A673 (cell line): Measurements from ENCODE around the gene DCTN3. TPM values are rescaled to one million over a fixed set of nuclear protein-coding genes. Genes with fewer than 3 reads are reported as not detected.

Experiments
- BruUV-seq: library from RNA; stranded (reverse); fragments of 400-500 nt; replicated peaks from 2 replicates; lab custom pipeline; 2021; lab: Mats Ljungman, UMichigan
- CTCF ChIA-PET: fragments of 300-600 bp; sonication (Branson Sonifier 250); formaldehyde crosslinking; loops from one replicate; lab custom pipeline; 2022; ENCODE audit warnings: antibody characterized with exemption; lab: Charles Lee
- POLR2A ChIA-PET: fragments of 300-600 bp; sonication (Branson Sonifier 250); formaldehyde crosslinking; loops from one replicate; lab custom pipeline; 2022; ENCODE audit warnings: antibody characterized with exemption; ENCODE audit not compliant: low non-redundant PET; lab: Charles Lee
- DNase-seq: peaks from one replicate; pipeline ENCODE4 v3.0.0-alpha.2; 2015; ENCODE audit warnings: low spot score
- H3K27ac ChIP-seq: fragments of 200-600 bp; sonication (generic); 2 replicates; pipeline ENCODE4 v1.5.1; 2016; ENCODE audit warnings: mixed run types, low read depth, mild to moderate bottlenecking, mixed read lengths, antibody characterized with exemption, low read length; ENCODE audit not compliant: poor library complexity, severe bottlenecking
- H3K27me3 ChIP-seq: fragments of 200-600 bp; sonication (generic); replicated peaks from 2 replicates; pipeline ENCODE4 v1.6.1; 2017; ENCODE audit warnings: mixed run types, low read depth, mild to moderate bottlenecking, mixed read lengths, antibody characterized with exemption, low read length; ENCODE audit not compliant: insufficient read depth, poor library complexity
- H3K36me3 ChIP-seq: fragments of 200-600 bp; sonication (generic); 2 replicates; pipeline ENCODE4 v1.6.1; 2016; ENCODE audit warnings: mixed run types, mild to moderate bottlenecking, mixed read lengths, antibody characterized with exemption, low read length; ENCODE audit not compliant: insufficient read depth, poor library complexity, severe bottlenecking
- H3K4me1 ChIP-seq: fragments of 200-600 bp; sonication (generic); 2 replicates; pipeline ENCODE4 v1.6.1; 2017; ENCODE audit warnings: mixed run types, mild to moderate bottlenecking, mixed read lengths, antibody characterized with exemption, low read length; ENCODE audit not compliant: insufficient read depth, poor library complexity, severe bottlenecking
- H3K4me3 ChIP-seq: fragments of 200-600 bp; sonication (generic); 2 replicates; pipeline ENCODE4 v1.5.1; 2016; ENCODE audit warnings: low read depth, mixed run types, mild to moderate bottlenecking, mixed read lengths, low read length; ENCODE audit not compliant: poor library complexity, severe bottlenecking
- H3K9me3 ChIP-seq: fragments of 200-600 bp; sonication (generic); 2 replicates; pipeline ENCODE4 v1.6.1; 2016; ENCODE audit warnings: mixed run types, low read depth, mild to moderate bottlenecking, mixed read lengths, antibody characterized with exemption, low read length; ENCODE audit not compliant: poor library complexity, severe bottlenecking
- EZH2 ChIP-seq: fragments of 200-600 bp; sonication (generic); IDR thresholded peaks from 2 replicates; pipeline ENCODE4 v1.6.1; 2017; ENCODE audit warnings: borderline replicate concordance, low read depth, mild to moderate bottlenecking, mixed read lengths, antibody characterized with exemption, low read length; ENCODE audit not compliant: poor library complexity, severe bottlenecking
- intact Hi-C: fragments of 100-400 bp; cut with micrococcal nuclease; formaldehyde crosslinking; loops from one replicate; pipeline ENCODE4 v1.10.0; 2022; ENCODE audit not compliant: unreplicated experiment
- total RNA-seq: library from RNA; stranded (reverse); gene quantifications from 2 replicates; pipeline ENCODE4 v1.2.3, GENCODE V29; 2021
- TF ChIP-seq, protein P1 (sequence below): fragments of 300-800, 200-600 bp; sonication (generic); conservative IDR thresholded peaks from 2 replicates; pipeline ENCODE4 v1.5.1; 2017; ENCODE audit warnings: low read depth, mild to moderate bottlenecking, antibody characterized with exemption, low read length, moderate library complexity, mixed read lengths

The DCTN3 gene
- total RNA-seq, 1 experiment from 2014 or later, result 79.3 TPM

DNA sequence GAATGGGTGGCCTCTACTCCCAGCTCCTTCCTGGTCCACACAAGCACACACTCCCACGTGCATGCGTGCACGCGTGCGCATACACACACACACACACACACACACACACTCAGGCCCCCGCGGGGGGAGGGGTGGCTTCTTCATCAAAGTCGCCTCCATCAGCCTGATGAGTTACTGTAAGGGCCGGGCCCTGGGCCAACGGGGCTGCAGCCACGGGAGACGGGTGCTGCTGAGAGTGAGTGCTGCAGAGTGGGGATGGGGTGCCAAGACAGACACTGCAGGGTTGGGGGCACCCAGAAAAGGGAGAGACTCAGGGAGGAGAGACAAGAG, 48.8 kb downstream of the DCTN3 start:
- no peak for DNase-seq
- H3K4me1 ChIP-seq, result no peaks in the 10 kb centered on the region
- H3K9me3 ChIP-seq, result no peaks in the 10 kb centered on the region
- H3K36me3 ChIP-seq, result no peaks in the 10 kb centered on the region
- no TSS peak for BruUV-seq
- no peaks in the 10 kb centered on the region for H3K27me3 ChIP-seq
- CTCF ChIA-PET, result interaction anchor here (0.6 kb wide), 1 partner anchor 194 kb away, joined by 3 read pairs; no protein-coding TSS in a partner anchor
- intact Hi-C loops, result no loop called here
- no peak overlapping the region for H3K27ac ChIP-seq
- H3K4me3 ChIP-seq, result no peak overlapping the region
- TF ChIP-seq EZH2, result no peak
- TF ChIP-seq, protein P1, sequence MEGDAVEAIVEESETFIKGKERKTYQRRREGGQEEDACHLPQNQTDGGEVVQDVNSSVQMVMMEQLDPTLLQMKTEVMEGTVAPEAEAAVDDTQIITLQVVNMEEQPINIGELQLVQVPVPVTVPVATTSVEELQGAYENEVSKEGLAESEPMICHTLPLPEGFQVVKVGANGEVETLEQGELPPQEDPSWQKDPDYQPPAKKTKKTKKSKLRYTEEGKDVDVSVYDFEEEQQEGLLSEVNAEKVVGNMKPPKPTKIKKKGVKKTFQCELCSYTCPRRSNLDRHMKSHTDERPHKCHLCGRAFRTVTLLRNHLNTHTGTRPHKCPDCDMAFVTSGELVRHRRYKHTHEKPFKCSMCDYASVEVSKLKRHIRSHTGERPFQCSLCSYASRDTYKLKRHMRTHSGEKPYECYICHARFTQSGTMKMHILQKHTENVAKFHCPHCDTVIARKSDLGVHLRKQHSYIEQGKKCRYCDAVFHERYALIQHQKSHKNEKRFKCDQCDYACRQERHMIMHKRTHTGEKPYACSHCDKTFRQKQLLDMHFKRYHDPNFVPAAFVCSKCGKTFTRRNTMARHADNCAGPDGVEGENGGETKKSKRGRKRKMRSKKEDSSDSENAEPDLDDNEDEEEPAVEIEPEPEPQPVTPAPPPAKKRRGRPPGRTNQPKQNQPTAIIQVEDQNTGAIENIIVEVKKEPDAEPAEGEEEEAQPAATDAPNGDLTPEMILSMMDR, result no peak
- POLR2A ChIA-PET, result no interaction called here

DNA sequence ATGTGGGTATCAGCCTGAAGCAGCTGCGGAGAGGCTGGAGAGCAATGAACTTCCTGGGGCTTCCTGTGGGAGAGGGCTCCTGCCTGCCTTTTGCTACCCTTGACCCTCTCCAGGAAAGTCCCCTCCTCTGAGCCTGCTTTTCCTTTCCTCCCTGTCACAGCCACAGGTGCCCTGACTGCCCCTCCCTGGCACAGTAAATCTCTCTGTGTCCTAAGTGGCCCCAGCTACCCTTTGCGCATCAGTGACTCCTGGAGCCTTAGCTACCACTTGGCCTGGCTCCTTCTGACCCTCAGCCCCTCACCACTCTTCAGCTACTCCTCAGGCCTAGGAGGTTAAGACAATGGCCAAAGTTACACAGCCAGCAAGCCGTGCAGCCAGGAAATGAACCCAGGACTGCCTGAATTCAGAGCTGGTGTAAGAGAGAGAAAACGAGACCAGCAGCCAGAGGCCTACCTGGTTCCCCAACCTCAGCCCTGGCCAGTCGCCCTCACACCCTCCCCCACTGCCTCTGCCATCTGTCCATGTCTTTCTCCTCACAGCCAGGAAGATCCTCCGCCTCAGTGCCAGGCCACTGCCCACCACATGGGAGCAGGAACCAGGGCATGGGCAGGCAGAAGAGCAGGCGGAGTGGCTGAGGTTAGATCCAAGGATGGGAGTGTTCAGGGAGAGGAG, 49.4 kb downstream of the DCTN3 start:
- intact Hi-C loops, result no loop called here
- CTCF ChIA-PET, result interaction anchor here (0.5 kb wide), 1 partner anchor 153 kb away, joined by 7 read pairs; no protein-coding TSS in a partner anchor
- no peaks in the 10 kb centered on the region for H3K9me3 ChIP-seq
- no peaks in the 10 kb centered on the region for H3K36me3 ChIP-seq
- H3K4me3 ChIP-seq, result no peak overlapping the region
- no peak for DNase-seq
- no peaks in the 10 kb centered on the region for H3K27me3 ChIP-seq
- H3K27ac ChIP-seq, result no peak overlapping the region
- BruUV-seq, result no TSS peak
- TF ChIP-seq, protein P1, result no peak
- no peak for TF ChIP-seq EZH2
- POLR2A ChIA-PET, result no interaction called here
- no peaks in the 10 kb centered on the region for H3K4me1 ChIP-seq

DNA sequence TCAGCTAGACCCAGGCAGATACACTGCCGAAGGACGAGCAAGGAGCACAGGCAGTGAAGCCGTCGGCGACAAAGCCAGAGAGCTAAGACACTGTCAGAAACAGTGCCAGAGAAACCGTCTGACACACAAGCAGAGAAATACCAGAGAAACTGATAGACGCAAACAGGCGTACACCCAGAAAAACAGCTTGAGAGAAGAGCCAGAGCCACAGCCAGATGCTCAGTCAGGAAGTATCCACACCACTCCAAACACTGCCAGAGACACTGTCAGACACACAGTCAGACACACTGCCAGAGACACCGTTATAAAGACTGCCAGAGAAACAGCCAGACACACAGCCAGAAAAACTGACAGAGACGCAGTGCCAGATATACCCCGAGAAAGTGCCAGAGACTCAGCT, 49.9 kb downstream of the DCTN3 start:
- Histone ChIP-seq H3K4me1 (no peaks in the 10 kb centered on the region), H3K4me3 (no peak overlapping the region), H3K27ac (no peak overlapping the region), H3K27me3 (no peaks in the 10 kb centered on the region), H3K9me3 (no peaks in the 10 kb centered on the region), H3K36me3 (no peaks in the 10 kb centered on the region)
- ChIA-PET CTCF (interaction anchor here (0.5 kb wide), 1 partner anchor 153 kb away, joined by 7 read pairs; no protein-coding TSS in a partner anchor), POLR2A (no interaction called here)
- no peak for DNase-seq
- intact Hi-C loops, result no loop called here
- no TSS peak for BruUV-seq
- TF ChIP-seq, protein P1, result no peak
- TF ChIP-seq EZH2, result no peak
